ENCODE data around the gene LCE7A.

DNA sequence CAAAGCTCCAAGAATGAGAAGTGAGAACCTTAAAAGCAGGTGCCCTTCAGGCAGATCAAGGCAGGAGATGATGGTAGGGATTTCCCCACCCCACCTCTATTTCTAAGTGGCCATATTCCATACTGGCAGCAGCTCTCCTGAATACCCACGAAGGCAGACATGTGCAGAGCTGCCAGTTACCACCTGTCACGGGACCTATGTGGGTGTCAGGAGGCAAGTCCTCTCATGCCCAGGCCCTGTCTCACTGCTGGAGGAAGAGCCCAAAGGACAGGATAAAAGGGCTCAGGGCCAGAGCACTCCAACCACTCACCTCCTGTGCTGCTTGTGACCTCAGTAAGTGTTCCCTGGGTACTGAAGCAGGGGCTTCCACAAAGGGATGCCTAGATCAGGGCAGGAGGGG lies 48.7 kb upstream of the LCE7A start:
- TF ChIP-seq EZH2 (IDR thresholded peaks at IDR 0.05; ENCODE audit: borderline replicate concordance, insufficient read depth, low read length, poor library complexity, severe bottlenecking) = no peak
- TF ChIP-seq, protein P1, sequence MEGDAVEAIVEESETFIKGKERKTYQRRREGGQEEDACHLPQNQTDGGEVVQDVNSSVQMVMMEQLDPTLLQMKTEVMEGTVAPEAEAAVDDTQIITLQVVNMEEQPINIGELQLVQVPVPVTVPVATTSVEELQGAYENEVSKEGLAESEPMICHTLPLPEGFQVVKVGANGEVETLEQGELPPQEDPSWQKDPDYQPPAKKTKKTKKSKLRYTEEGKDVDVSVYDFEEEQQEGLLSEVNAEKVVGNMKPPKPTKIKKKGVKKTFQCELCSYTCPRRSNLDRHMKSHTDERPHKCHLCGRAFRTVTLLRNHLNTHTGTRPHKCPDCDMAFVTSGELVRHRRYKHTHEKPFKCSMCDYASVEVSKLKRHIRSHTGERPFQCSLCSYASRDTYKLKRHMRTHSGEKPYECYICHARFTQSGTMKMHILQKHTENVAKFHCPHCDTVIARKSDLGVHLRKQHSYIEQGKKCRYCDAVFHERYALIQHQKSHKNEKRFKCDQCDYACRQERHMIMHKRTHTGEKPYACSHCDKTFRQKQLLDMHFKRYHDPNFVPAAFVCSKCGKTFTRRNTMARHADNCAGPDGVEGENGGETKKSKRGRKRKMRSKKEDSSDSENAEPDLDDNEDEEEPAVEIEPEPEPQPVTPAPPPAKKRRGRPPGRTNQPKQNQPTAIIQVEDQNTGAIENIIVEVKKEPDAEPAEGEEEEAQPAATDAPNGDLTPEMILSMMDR (IDR thresholded peaks at IDR 0.05; ENCODE audit: poor library complexity, severe bottlenecking) = no peak
- no peak for TF ChIP-seq RAD21 (conservative IDR thresholded peaks at IDR 0.05)
- no peak for TF ChIP-seq POLR2AphosphoS5 (IDR thresholded peaks at IDR 0.05)
- no peak for TF ChIP-seq EP300 (conservative IDR thresholded peaks at IDR 0.05; ENCODE audit: poor library complexity, severe bottlenecking)
- TF ChIP-seq, protein P2, sequence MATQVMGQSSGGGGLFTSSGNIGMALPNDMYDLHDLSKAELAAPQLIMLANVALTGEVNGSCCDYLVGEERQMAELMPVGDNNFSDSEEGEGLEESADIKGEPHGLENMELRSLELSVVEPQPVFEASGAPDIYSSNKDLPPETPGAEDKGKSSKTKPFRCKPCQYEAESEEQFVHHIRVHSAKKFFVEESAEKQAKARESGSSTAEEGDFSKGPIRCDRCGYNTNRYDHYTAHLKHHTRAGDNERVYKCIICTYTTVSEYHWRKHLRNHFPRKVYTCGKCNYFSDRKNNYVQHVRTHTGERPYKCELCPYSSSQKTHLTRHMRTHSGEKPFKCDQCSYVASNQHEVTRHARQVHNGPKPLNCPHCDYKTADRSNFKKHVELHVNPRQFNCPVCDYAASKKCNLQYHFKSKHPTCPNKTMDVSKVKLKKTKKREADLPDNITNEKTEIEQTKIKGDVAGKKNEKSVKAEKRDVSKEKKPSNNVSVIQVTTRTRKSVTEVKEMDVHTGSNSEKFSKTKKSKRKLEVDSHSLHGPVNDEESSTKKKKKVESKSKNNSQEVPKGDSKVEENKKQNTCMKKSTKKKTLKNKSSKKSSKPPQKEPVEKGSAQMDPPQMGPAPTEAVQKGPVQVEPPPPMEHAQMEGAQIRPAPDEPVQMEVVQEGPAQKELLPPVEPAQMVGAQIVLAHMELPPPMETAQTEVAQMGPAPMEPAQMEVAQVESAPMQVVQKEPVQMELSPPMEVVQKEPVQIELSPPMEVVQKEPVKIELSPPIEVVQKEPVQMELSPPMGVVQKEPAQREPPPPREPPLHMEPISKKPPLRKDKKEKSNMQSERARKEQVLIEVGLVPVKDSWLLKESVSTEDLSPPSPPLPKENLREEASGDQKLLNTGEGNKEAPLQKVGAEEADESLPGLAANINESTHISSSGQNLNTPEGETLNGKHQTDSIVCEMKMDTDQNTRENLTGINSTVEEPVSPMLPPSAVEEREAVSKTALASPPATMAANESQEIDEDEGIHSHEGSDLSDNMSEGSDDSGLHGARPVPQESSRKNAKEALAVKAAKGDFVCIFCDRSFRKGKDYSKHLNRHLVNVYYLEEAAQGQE (IDR thresholded peaks at IDR 0.05; ENCODE audit: borderline replicate concordance) = no peak

All from neural cell (in vitro differentiated cells).